A673 (cell line): Measurements from ENCODE around the gene VPS13C. TPM values are rescaled to one million over a fixed set of nuclear protein-coding genes. Genes with fewer than 3 reads are reported as not detected.

Experiments used
- BruUV-seq: library from RNA; stranded (reverse); fragments of 400-500 nt; replicated peaks from 2 replicates; lab custom pipeline; 2021; lab: Mats Ljungman, UMichigan
- CTCF ChIA-PET: fragments of 300-600 bp; sonication (Branson Sonifier 250); formaldehyde crosslinking; loops from one replicate; lab custom pipeline; 2022; ENCODE audit warnings: antibody characterized with exemption; lab: Charles Lee
- POLR2A ChIA-PET: fragments of 300-600 bp; sonication (Branson Sonifier 250); formaldehyde crosslinking; loops from one replicate; lab custom pipeline; 2022; ENCODE audit warnings: antibody characterized with exemption; ENCODE audit not compliant: low non-redundant PET; lab: Charles Lee
- DNase-seq: peaks from one replicate; pipeline ENCODE4 v3.0.0-alpha.2; 2015; ENCODE audit warnings: low spot score
- H3K27ac ChIP-seq: fragments of 200-600 bp; sonication (generic); 2 replicates; pipeline ENCODE4 v1.5.1; 2016; ENCODE audit warnings: mixed run types, low read depth, mild to moderate bottlenecking, mixed read lengths, antibody characterized with exemption, low read length; ENCODE audit not compliant: poor library complexity, severe bottlenecking
- H3K27me3 ChIP-seq: fragments of 200-600 bp; sonication (generic); replicated peaks from 2 replicates; pipeline ENCODE4 v1.6.1; 2017; ENCODE audit warnings: mixed run types, low read depth, mild to moderate bottlenecking, mixed read lengths, antibody characterized with exemption, low read length; ENCODE audit not compliant: insufficient read depth, poor library complexity
- H3K36me3 ChIP-seq: fragments of 200-600 bp; sonication (generic); 2 replicates; pipeline ENCODE4 v1.6.1; 2016; ENCODE audit warnings: mixed run types, mild to moderate bottlenecking, mixed read lengths, antibody characterized with exemption, low read length; ENCODE audit not compliant: insufficient read depth, poor library complexity, severe bottlenecking
- H3K4me1 ChIP-seq: fragments of 200-600 bp; sonication (generic); 2 replicates; pipeline ENCODE4 v1.6.1; 2017; ENCODE audit warnings: mixed run types, mild to moderate bottlenecking, mixed read lengths, antibody characterized with exemption, low read length; ENCODE audit not compliant: insufficient read depth, poor library complexity, severe bottlenecking
- H3K4me3 ChIP-seq: fragments of 200-600 bp; sonication (generic); 2 replicates; pipeline ENCODE4 v1.5.1; 2016; ENCODE audit warnings: low read depth, mixed run types, mild to moderate bottlenecking, mixed read lengths, low read length; ENCODE audit not compliant: poor library complexity, severe bottlenecking
- H3K9me3 ChIP-seq: fragments of 200-600 bp; sonication (generic); 2 replicates; pipeline ENCODE4 v1.6.1; 2016; ENCODE audit warnings: mixed run types, low read depth, mild to moderate bottlenecking, mixed read lengths, antibody characterized with exemption, low read length; ENCODE audit not compliant: poor library complexity, severe bottlenecking
- CTCF ChIP-seq: fragments of 300-800, 200-600 bp; sonication (generic); conservative IDR thresholded peaks from 2 replicates; pipeline ENCODE4 v1.5.1; 2017; ENCODE audit warnings: low read depth, mild to moderate bottlenecking, antibody characterized with exemption, low read length, moderate library complexity, mixed read lengths
- EZH2 ChIP-seq: fragments of 200-600 bp; sonication (generic); IDR thresholded peaks from 2 replicates; pipeline ENCODE4 v1.6.1; 2017; ENCODE audit warnings: borderline replicate concordance, low read depth, mild to moderate bottlenecking, mixed read lengths, antibody characterized with exemption, low read length; ENCODE audit not compliant: poor library complexity, severe bottlenecking
- intact Hi-C: fragments of 100-400 bp; cut with micrococcal nuclease; formaldehyde crosslinking; loops from one replicate; pipeline ENCODE4 v1.10.0; 2022; ENCODE audit not compliant: unreplicated experiment
- total RNA-seq: library from RNA; stranded (reverse); gene quantifications from 2 replicates; pipeline ENCODE4 v1.2.3, GENCODE V29; 2021

Gene VPS13C
- total RNA-seq, 1 experiment from 2014 or later = 31.0 TPM

DNA sequence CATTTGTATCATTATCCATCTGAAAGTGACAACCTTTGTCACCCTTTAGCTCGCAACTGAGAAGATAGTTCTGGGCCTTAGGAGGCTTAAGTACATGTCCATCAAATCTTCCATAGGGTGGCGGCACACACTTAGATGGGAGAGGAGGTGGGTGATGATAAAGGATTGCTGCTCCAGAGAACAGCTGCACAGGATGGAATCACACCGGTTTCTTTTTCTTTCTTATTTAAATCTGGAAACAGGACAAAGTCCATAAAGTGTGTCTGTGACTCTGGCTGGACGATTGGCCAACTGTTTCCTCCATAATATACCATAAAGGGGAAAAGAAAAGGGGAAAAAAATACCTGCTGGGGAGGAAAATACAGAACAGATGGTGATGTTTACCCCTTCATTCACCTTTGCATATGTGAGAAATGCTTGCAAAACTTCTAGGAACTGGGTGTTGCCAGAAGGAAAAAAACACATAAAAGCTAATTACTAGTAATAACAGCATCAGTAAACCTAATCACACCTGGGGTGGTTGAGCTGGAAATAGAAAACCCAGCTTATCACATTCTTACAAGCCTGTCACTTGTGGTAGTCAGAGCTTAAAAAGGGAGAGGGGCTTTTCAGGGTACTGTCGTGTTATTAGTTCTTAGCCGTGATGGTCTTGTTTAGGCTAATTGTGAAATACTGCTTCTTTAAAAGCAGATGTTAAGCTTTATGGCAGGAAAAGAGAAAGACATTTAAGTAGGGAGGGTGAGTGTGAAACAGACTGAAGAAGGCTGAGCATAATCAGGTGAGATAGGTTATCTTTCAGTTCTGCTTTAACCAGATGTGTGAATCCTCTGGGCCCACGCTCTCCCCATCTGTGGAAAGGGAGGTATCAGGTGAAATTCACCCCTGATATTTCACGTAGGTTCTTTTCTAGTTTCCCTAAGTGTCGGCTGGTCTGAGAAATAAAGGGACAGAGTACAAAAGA, 23.2 kb upstream of the VPS13C start:
- intact Hi-C loops = no loop called here
- no peak for TF ChIP-seq CTCF
- TF ChIP-seq EZH2 = no peak
- Histone ChIP-seq H3K4me3 (no peak overlapping the region), H3K4me1 (peaks cover 15% of the 10 kb centered on the region), H3K27ac (no peak overlapping the region), H3K27me3 (no peaks in the 10 kb centered on the region), H3K9me3 (no peaks in the 10 kb centered on the region), H3K36me3 (no peaks in the 10 kb centered on the region)
- ChIA-PET CTCF (no interaction called here), POLR2A (no interaction called here)
- no peak for DNase-seq
- no TSS peak for BruUV-seq

DNA sequence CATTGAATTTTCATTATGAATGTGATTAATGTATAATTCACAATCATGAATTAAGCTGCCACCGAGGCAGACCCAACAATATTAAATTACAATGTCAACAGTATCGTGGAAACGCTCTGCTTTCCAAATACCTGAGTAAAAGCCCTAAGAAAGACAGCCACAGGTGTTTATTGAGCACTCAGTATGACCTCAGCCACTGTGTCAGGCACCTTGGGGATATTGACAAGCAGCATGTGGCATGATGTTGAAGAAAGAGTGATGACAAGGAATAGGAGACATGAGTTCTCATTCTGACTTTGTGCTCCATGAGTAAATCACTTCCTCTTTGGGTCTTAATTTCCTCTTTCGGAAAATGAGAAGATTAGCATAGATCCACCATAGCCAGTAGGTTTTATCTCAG, 19.3 kb upstream of the VPS13C start:
- H3K4me1 ChIP-seq = no peaks in the 10 kb centered on the region
- H3K4me3 ChIP-seq = no peak overlapping the region
- H3K27me3 ChIP-seq = no peaks in the 10 kb centered on the region
- ChIA-PET POLR2A (no interaction called here), CTCF (no interaction called here)
- H3K36me3 ChIP-seq = no peaks in the 10 kb centered on the region
- DNase-seq = no peak
- no TSS peak for BruUV-seq
- no peaks in the 10 kb centered on the region for H3K9me3 ChIP-seq
- intact Hi-C loops = no loop called here
- H3K27ac ChIP-seq = no peak overlapping the region
- no peak for TF ChIP-seq CTCF
- no peak for TF ChIP-seq EZH2

- H3K27me3 ChIP-seq = no peaks in the 10 kb centered on the region
- H3K9me3 ChIP-seq = no peaks in the 10 kb centered on the region
- POLR2A ChIA-PET = no interaction called here
- BruUV-seq = no TSS peak
- H3K4me3 ChIP-seq = no peak overlapping the region
- no peaks in the 10 kb centered on the region for H3K4me1 ChIP-seq
- TF ChIP-seq CTCF (no peak), EZH2 (no peak)
- no peak overlapping the region for H3K27ac ChIP-seq
- no peak for DNase-seq
- CTCF ChIA-PET = no interaction called here
- no peaks in the 10 kb centered on the region for H3K36me3 ChIP-seq
- intact Hi-C loops = no loop called here
Observed at GRCh38 chr15:62075595-62076277, 15.5 kb upstream of the VPS13C start.
